GM12892 (cell line): Measurements from ENCODE around the gene UNC80.

Experiments used
- POLR2A ChIP-seq: IDR thresholded peaks from 2 replicates; pipeline ENCODE4 v1.6.1; 2011; ENCODE audit warnings: low read depth, low read length, control low read depth
- POLR2AphosphoS5 ChIP-seq: IDR thresholded peaks from 2 replicates; pipeline ENCODE4 v1.6.1; 2011; ENCODE audit warnings: low read depth, low read length, control low read depth

- TF ChIP-seq POLR2AphosphoS5 (no peak), POLR2A (no peak)
These were observed 129.5 kb downstream of the UNC80 start for GRCh38 chr2:209901172-209901571.
